ENCODE measurements around the gene ST8SIA1. TPM values are rescaled to one million over a fixed set of nuclear protein-coding genes. Genes with fewer than 3 reads are reported as not detected.

The ST8SIA1 gene
- total and polyA plus RNA-seq, 2 of the 4 experiments (the other 2 are of a cell fraction) = not detected

DNA sequence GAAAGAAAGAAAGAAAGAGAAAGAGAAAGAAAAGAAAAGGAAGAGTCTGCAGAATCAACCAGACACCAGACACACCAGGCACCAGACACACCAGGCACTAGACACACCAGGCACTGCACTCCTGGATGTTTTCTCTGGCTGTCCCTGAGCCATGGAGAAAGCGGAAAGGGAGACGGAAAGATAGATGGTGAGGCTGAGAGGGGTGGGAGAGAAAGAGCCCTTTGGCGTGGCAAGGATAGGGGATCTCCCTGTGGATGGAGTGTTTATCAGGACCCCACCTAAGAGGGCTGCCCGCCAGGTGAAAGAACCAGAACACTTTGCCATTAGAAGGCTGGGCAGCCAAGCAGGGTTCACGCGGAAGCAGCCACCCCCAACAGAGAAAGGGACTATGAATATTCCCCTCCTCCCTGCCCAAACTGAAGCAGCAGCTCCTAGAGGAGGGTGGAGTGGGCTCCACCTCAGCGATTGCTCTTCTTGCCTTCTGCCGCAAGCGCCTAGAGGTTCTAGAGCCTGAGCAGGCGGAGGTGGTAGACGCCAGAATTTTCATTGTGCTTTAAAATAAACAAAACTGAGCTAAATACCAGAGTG is 13.4 kb downstream of the ST8SIA1 start:
- no peak overlapping the region for H4K5ac ChIP-seq (ENCODE audit: low read depth, low read length)
- DNase-seq = no peak
- dilution Hi-C loops (cut with HindIII; ENCODE audit: low sequenced_read_pairs, unreplicated experiment) = no loop called here
- POLR2A ChIA-PET (ENCODE audit: unreplicated experiment) = no interaction called here
- H3K9me3 ChIP-seq (ENCODE audit: control insufficient read depth, insufficient read depth, low read length) = no peaks in the 10 kb centered on the region
- H3K9ac ChIP-seq (ENCODE audit: low read depth, low read length) = no peak overlapping the region
- TF ChIP-seq MAFK (IDR thresholded peaks at IDR 0.05; ENCODE audit: low read depth, low read length) = no peak
- H3K9me1 ChIP-seq (ENCODE audit: insufficient read depth, low read length) = no peaks in the 10 kb centered on the region
- no peak overlapping the region for H2BK15ac ChIP-seq (ENCODE audit: low read depth, low read length)
- no TSS peak for BruUV-seq (replicated peaks)
- H3K14ac ChIP-seq (replicated peaks; ENCODE audit: low read depth, low read length) = no peak overlapping the region
- H3K4me3 ChIP-seq (ENCODE audit: insufficient read depth, low read depth, low read length) = no peak overlapping the region
- H2AK5ac ChIP-seq (ENCODE audit: low read depth, low read length) = no peak overlapping the region
- H3K4me2 ChIP-seq (ENCODE audit: low read depth, low read length) = no peak overlapping the region
- H4K20me1 ChIP-seq (ENCODE audit: insufficient read depth, low read length) = no peaks in the 10 kb centered on the region
- in situ Hi-C loops (cut with MboI; ENCODE audit: low sequenced_read_pairs) = no loop called here
- no peak overlapping the region for H4K91ac ChIP-seq (ENCODE audit: insufficient read depth, low read depth, low read length)
- H3K36me3 ChIP-seq (ENCODE audit: control insufficient read depth, insufficient read depth, low read length) = no peaks in the 10 kb centered on the region
- ATAC-seq (ENCODE audit: low read depth) = no peak
- no peak overlapping the region for H3K4ac ChIP-seq (ENCODE audit: low read depth, low read length)
- intact Hi-C loops (cut with micrococcal nuclease) = no loop called here
- H3K27me3 ChIP-seq (ENCODE audit: control insufficient read depth, insufficient read depth, low read length) = peaks cover 5% of the 10 kb centered on the region
- WGBS, 2 experiments (ENCODE audit: extremely low coverage in 2 of 2, insufficient read length in 1 of 2) = 60% methylated on average over 2 of the region's 11 CpGs; no CpG with 5 or more reads in 1 of the 2 experiments
- no peak overlapping the region for H3K56ac ChIP-seq (ENCODE audit: extremely low read depth, insufficient read depth, low read length)
- no peak overlapping the region for H2BK120ac ChIP-seq (ENCODE audit: low read depth, low read length)
- H3K18ac ChIP-seq (ENCODE audit: low read depth, low read length) = no peak overlapping the region
- H3K79me1 ChIP-seq (ENCODE audit: low read depth in 1 of 2, low read length in 2 of 2) = no peaks in the 10 kb centered on the region
- no peak overlapping the region for H3K27ac ChIP-seq (ENCODE audit: insufficient read depth, low read length)
- H3K23ac ChIP-seq (ENCODE audit: low read depth, low read length) = no peak overlapping the region
- no peak overlapping the region for H2BK20ac ChIP-seq (ENCODE audit: low read depth, low read length)
- no peak overlapping the region for H2AFZ ChIP-seq (replicated peaks; ENCODE audit: low read length, poor library complexity)
- H4K8ac ChIP-seq (ENCODE audit: low read depth in 2 of 2, low read length in 2 of 2) = no peak overlapping the region
- no peak overlapping the region for H2AK9ac ChIP-seq (replicated peaks; ENCODE audit: low read depth, low read length, poor library complexity)
- CTCF ChIA-PET = no interaction called here
- no peaks in the 10 kb centered on the region for H3K4me1 ChIP-seq (ENCODE audit: control insufficient read depth, insufficient read depth, low read length)
- H2BK5ac ChIP-seq (ENCODE audit: low read depth, low read length, poor library complexity, severe bottlenecking) = no peak overlapping the region
